SU-DHL-6 (cell line): Measurements from ENCODE around the gene CPE.

Experiments used
- H2AFZ ChIP-seq: fragments of 200-600 bp; sonication (generic); 2 replicates; pipeline ENCODE4 v1.6.1; 2014; ENCODE audit warnings: low read depth, mild to moderate bottlenecking, moderate library complexity, mixed read lengths, antibody characterized with exemption, low read length; ENCODE audit not compliant: severe bottlenecking
- H3F3A ChIP-seq: fragments of 200-600 bp; shearing (Covaris generic); 2 replicates; pipeline ENCODE4 v1.6.0; 2016; ENCODE audit warnings: antibody characterized with exemption, mild to moderate bottlenecking; ENCODE audit not compliant: insufficient read depth
- H3K27ac ChIP-seq: fragments of 200-600 bp; sonication (generic); 2 replicates; pipeline ENCODE4 v1.5.1; 2016; ENCODE audit warnings: low read depth, mild to moderate bottlenecking, low read length, moderate library complexity, mixed read lengths
- H3K27me3 ChIP-seq: fragments of 200-600 bp; sonication (generic), shearing (Covaris generic); 2 replicates; pipeline ENCODE4 v1.6.0; 2014; ENCODE audit warnings: mild to moderate bottlenecking, low read length
- H3K36me3 ChIP-seq: fragments of 200-600 bp; sonication (generic); 2 replicates; pipeline ENCODE4 v1.6.1; 2014; ENCODE audit warnings: mild to moderate bottlenecking, low read length, mixed read lengths
- H3K4me2 ChIP-seq: fragments of 300-600, 200-600 bp; shearing (Covaris generic), sonication (generic); 2 replicates; pipeline ENCODE4 v1.6.0; 2014; ENCODE audit warnings: low read length, low read depth, mild to moderate bottlenecking; ENCODE audit not compliant: poor library complexity, severe bottlenecking
- H3K4me3 ChIP-seq: fragments of 200-600 bp; sonication (generic); 2 replicates; pipeline ENCODE4 v1.5.1; 2014; ENCODE audit warnings: antibody characterized with exemption, low read length, mild to moderate bottlenecking, mixed read lengths; ENCODE audit not compliant: insufficient read depth, poor library complexity, severe bottlenecking
- H3K79me2 ChIP-seq: fragments of 200-600 bp; sonication (generic); 2 replicates; pipeline ENCODE4 v1.6.1; 2014; ENCODE audit warnings: mild to moderate bottlenecking, low read length, moderate library complexity; ENCODE audit not compliant: insufficient read depth
- H3K9ac ChIP-seq: fragments of 200-600 bp; sonication (generic); 2 replicates; pipeline ENCODE4 v1.7.0; 2014; ENCODE audit warnings: mild to moderate bottlenecking, low read length
- H3K9me2 ChIP-seq: fragments of 200-600 bp; sonication (generic); replicated peaks from 2 replicates; pipeline ENCODE4 v1.6.1; 2014; ENCODE audit warnings: low read length; ENCODE audit not compliant: insufficient read depth
- H3K9me3 ChIP-seq: fragments of 200-600 bp; sonication (generic); 2 replicates; pipeline ENCODE4 v1.6.1; 2014; ENCODE audit warnings: low read length, mixed read lengths; ENCODE audit not compliant: insufficient read depth
- H4K20me1 ChIP-seq: fragments of 200-600 bp; sonication (generic); 2 replicates; pipeline ENCODE4 v1.6.1; 2014; ENCODE audit warnings: low read depth, mild to moderate bottlenecking, antibody characterized with exemption, low read length, moderate library complexity, mixed read lengths
- CTCF ChIP-seq: fragments of 200-600 bp; sonication (generic); IDR thresholded peaks from one replicate; pipeline ENCODE4 v1.5.1; 2017; ENCODE audit warnings: antibody characterized with exemption, mild to moderate bottlenecking, low read length, moderate library complexity; ENCODE audit not compliant: insufficient read depth, poor library complexity, severe bottlenecking
- EZH2phosphoT487 ChIP-seq: fragments of 200-600 bp; sonication (generic), shearing (Covaris generic); conservative IDR thresholded peaks from 2 replicates; pipeline ENCODE4 v1.6.1; 2018; ENCODE audit warnings: mild to moderate bottlenecking, antibody characterized with exemption, low read length, moderate library complexity, mixed read lengths

CPE gene

GRCh38 chr4:165360985-165361670 lies 17.7 kb upstream of the CPE start:
- Histone ChIP-seq H3K79me2 (no peaks in the 10 kb centered on the region), H2AFZ (no peak overlapping the region), H3K9me3 (no peaks in the 10 kb centered on the region), H3K9ac (no peak overlapping the region), H3F3A (no peaks in the 10 kb centered on the region), H3K9me2 (no peaks in the 10 kb centered on the region), H3K27ac (no peak overlapping the region), H3K4me2 (no peak overlapping the region), H4K20me1 (no peaks in the 10 kb centered on the region), H3K27me3 (no peaks in the 10 kb centered on the region), H3K36me3 (no peaks in the 10 kb centered on the region), H3K4me3 (no peak overlapping the region)
- no peak for TF ChIP-seq CTCF
- no peak for TF ChIP-seq EZH2phosphoT487

DNA sequence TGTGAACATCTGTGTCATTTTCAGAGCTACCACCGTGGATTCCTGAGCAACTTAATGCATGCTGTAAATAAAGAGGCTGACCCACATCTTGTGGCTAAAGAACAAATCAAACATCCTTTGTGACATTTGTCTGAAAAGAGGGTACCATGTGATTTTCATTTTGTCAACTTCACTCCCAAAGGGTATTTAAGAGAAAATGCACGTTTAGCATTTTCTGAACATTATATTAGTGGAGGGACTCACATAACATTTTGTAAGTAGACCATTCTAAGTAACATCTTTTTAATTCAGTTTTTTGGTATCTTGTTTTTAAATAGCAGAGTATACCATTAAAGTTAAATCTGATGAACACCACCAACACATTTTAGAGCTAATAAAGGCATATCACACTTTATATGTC lies 17.0 kb upstream of the CPE start:
- H3K27me3 ChIP-seq = no peaks in the 10 kb centered on the region
- no peaks in the 10 kb centered on the region for H3K36me3 ChIP-seq
- H3K4me3 ChIP-seq = no peak overlapping the region
- H2AFZ ChIP-seq = no peak overlapping the region
- H3K27ac ChIP-seq = no peak overlapping the region
- H3K9ac ChIP-seq = no peak overlapping the region
- H3K9me3 ChIP-seq = no peaks in the 10 kb centered on the region
- no peaks in the 10 kb centered on the region for H4K20me1 ChIP-seq
- H3K79me2 ChIP-seq = no peaks in the 10 kb centered on the region
- no peaks in the 10 kb centered on the region for H3K9me2 ChIP-seq
- no peaks in the 10 kb centered on the region for H3F3A ChIP-seq
- no peak overlapping the region for H3K4me2 ChIP-seq
- no peak for TF ChIP-seq EZH2phosphoT487
- TF ChIP-seq CTCF = no peak

DNA sequence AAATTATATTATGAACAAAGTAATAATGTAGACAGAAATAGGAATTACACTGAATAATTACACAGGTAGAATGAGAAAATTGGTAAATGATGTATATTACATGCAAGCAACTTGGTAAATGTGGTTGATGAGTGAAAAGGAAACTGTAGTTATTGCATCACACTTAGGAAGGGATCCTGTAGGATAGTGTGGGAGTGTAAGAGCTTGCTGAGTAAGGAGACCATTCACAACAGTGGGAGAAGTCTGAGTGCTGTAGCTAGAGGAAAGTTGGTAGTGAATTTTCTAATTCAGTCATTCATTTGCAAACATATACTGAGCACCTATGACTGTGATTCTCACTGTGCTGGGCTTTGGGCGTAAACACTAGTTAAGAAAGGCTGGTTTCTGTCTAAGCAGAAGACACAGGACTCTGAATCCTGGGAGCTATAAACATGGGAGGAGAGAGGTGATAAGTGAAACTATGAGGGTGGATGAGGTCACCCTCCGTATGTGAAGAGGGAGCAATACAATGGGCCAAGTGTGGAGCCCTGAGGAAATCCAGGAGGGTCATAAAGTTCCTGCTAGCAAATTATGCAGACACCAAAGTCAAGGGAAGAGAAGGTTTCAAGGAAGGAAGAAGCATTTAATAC lies 14.2 kb upstream of the CPE start:
- no peaks in the 10 kb centered on the region for H3K79me2 ChIP-seq
- no peaks in the 10 kb centered on the region for H3K36me3 ChIP-seq
- H3K27ac ChIP-seq = no peak overlapping the region
- no peaks in the 10 kb centered on the region for H4K20me1 ChIP-seq
- TF ChIP-seq CTCF = no peak
- no peak for TF ChIP-seq EZH2phosphoT487
- no peak overlapping the region for H2AFZ ChIP-seq
- H3K9ac ChIP-seq = no peak overlapping the region
- H3K4me2 ChIP-seq = no peak overlapping the region
- H3F3A ChIP-seq = no peaks in the 10 kb centered on the region
- H3K9me3 ChIP-seq = no peaks in the 10 kb centered on the region
- no peaks in the 10 kb centered on the region for H3K9me2 ChIP-seq
- H3K27me3 ChIP-seq = no peaks in the 10 kb centered on the region
- no peak overlapping the region for H3K4me3 ChIP-seq
